ENCODE data around the gene LSAMP.

The LSAMP gene

GRCh38 chr3:116350119-116350733 is 95.1 kb downstream of the LSAMP start:
- DNase-seq: no peak

DNA sequence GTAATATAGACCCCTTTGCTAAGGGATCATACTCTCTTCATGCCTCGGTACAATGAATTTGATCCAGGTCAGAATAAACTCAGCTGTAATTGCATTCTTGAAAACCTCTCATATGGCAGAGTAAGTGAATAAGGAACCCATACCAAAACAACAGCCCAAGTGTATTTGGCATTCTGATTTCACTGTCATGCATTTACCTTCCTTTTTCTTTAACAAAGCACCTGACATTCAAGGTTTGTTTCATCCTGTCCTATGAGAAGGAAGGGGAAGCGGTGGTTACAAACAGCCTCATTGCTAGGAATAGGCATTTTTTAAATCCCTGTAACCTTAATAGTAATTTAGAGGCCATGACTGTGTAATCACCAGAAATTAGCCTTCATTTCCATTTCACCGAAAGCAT is 97.1 kb downstream of the LSAMP start:
- DNase-seq: no peak

GRCh38 chr3:116342499-116342898 is 102.8 kb downstream of the LSAMP start:
- no peak for DNase-seq

GRCh38 chr3:116341899-116342298 is 103.4 kb downstream of the LSAMP start:
- no peak for DNase-seq

DNA sequence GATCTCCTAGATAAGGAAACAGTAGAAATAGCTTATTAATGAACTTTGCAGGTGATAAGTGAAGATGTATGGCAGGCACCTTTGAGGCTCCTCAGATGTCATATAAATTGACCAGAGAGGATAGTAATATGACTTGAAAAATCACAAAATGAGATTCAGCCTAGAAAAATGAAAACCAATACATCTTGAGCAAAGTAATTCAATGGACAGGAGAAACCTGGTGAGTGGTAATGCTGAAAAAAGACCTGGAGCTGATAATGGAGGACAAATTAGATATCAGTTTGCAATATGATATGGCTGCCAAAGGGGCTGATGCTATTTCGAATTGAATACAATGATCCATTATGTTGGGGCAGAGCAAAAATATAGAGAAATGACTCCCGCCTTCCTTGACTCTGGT is 103.9 kb downstream of the LSAMP start:
- DNase-seq: no peak

- DNase-seq: no peak
Observed at GRCh38 chr3:116340680-116341216, 104.5 kb downstream of the LSAMP start.

DNA sequence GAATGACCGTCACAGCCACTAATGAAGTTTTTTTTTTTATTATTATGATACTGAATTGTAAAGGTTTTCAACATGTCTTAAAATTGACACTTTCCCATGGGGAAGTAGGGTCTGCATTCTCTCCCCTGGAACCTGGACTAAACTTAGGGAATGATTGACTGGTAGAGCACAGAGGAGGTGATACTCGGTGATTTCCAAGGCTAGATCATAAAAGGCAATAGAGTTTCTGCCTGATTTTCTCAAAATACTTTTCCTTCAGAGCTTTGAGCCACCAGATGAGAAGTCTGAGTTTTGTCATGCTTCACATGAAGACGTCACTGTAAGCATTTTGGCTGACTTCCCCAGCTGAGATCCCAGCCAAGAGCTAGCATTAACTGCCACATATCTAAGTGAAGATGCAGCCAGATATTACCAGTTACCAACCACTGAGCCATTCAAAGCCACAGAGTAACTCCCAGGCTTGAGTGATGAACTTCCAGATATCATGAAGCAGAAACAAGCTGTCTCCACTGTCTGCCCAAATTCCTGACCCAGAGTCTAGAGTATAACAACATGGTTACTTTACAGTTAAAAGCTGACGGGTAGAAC is 105.8 kb downstream of the LSAMP start:
- no peak for DNase-seq

GRCh38 chr3:116338713-116339112 is 106.6 kb downstream of the LSAMP start:
- no peak for DNase-seq

GRCh38 chr3:116337229-116337628 is 108.1 kb downstream of the LSAMP start:
- DNase-seq: no peak

DNA sequence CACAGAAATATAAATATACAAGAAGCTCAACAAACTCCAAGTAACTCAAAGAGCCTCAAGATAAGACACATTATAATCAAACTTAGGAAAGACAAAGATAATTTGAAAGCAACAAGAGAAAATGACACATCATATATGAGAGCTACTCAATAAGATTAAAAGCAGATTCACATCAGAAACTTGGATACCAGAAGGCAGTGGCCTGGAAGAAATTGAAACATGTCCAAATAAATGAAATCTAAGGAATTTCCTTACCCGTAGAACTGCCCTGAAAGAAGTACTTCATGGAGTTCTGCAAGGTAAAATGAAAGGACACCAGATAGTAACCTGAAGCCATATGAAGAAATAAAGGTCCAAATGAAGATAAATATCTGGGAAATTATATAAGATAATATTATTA is 113.9 kb downstream of the LSAMP start:
- DNase-seq: no peak

DNA sequence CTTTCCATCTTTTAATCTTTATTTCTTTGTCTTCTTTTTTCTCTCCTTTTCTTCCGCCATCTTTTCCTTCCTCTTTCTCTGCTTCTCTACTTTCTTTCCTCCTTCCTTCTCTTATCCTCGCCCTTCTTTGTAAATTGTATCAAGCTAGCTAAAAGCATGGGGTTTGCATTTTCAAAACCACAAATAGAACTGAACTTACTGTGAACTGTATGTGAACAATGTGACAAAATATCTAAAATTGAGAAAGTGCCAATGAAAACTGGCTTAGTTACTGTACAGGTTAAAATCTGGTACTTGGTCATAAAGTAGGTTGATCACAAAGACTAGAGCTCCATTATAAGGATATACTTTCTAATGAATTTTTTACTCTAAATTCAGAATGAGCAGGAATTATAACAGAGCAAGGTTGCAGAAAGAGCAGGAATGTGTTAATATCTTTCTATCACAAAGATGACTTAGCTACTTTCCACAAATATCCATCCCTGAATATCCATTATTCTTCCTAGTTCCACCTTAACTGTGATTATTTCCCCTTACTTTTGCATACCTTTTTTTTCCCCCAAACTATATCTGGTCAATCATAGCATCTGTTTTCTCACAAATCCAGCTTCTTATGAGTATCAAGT is 122.4 kb downstream of the LSAMP start:
- DNase-seq: no peak

- DNase-seq: no peak
Observed at GRCh38 chr3:116318370-116318769, 126.9 kb downstream of the LSAMP start.

- no peak for DNase-seq
Observed at GRCh38 chr3:116316771-116317170, 128.5 kb downstream of the LSAMP start.

DNA sequence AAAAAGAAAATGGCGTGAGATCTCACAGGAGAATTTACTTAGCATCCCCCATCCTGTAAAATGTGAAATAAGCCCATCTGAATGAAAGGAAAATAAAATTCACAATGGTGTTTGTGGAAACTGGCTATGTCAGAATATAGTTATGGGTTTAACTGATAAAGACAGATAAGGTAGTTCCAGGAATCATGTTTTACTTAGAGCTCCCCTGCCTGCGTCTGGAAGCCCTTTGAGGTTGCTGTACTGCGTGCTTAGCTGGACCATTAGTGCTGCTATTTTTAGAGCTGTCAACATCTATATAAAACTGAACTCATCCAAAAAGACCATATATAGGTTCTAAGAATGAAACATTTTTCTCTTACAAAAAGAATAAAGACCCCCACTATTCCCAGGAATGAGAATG is 130.8 kb downstream of the LSAMP start:
- DNase-seq: no peak

GRCh38 chr3:116306720-116307119 is 138.6 kb downstream of the LSAMP start:
- no peak for DNase-seq

- DNase-seq: no peak
Observed at GRCh38 chr3:116306149-116306548, 139.1 kb downstream of the LSAMP start.

- DNase-seq: no peak
Observed at GRCh38 chr3:116302087-116302747, 143.1 kb downstream of the LSAMP start.

DNA sequence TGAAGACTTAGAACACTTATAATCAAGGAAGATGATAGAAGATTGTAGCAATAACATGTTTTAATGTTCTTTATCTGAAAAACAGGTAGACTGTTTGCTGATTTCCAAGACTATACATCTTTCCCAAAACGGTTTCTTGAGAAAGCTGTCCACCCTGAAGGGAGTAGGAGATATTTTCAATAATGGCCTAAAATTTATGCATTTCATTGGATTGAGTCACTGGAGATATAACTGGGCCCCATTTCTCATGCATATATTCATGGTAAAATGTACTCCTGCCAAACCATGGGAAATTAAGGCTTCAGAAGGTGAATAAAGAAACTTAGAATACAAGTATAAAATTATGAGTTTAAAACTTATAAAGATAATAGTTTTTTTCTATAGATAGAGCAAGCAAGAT is 143.9 kb downstream of the LSAMP start:
- no peak for DNase-seq

- no peak for DNase-seq
Observed at GRCh38 chr3:116300226-116300625, 145.1 kb downstream of the LSAMP start.

- DNase-seq: no peak
Observed at GRCh38 chr3:116299646-116300081, 145.6 kb downstream of the LSAMP start.

- no peak for DNase-seq
Observed at GRCh38 chr3:116298151-116298550, 147.1 kb downstream of the LSAMP start.

DNA sequence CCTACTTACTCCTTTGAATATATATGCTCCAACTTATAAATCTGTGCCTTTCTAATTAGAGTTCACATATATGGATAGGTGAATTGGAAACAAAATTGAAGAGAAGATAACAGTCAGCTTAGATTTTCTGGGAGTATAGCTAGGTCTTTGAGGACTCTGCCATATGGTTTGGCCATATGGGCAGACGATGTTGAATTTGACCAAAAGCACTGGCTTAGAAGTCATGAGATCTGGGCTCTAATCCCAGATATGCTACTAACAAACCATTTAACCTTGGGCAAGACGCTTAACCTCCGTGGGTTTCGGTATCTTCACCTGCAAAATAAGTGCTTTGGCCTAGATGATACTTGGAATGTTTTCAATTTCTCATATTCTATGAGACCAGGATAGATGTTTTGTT is 154.1 kb downstream of the LSAMP start:
- no peak for DNase-seq

- DNase-seq: no peak
Observed at GRCh38 chr3:116288485-116288884, 156.8 kb downstream of the LSAMP start.
